ENCODE results near the gene ENHO. TPM values are rescaled to one million over a fixed set of nuclear protein-coding genes. Genes with fewer than 3 reads are reported as not detected.

The ENHO gene
- total RNA-seq, 1 donor from 2014 or later, result 0.59 TPM

- H3K27me3 ChIP-seq (ENCODE audit: low read depth), result peaks cover 20% of the 10 kb centered on the region
- no peaks in the 10 kb centered on the region for H3K4me1 ChIP-seq
- no peak for ATAC-seq
- H3K27ac ChIP-seq, result no peak overlapping the region
- H3K4me3 ChIP-seq, result no peak overlapping the region
- intact Hi-C loops (cut with DNase I), result no loop called here
- no peaks in the 10 kb centered on the region for H3K9me3 ChIP-seq
- no peaks in the 10 kb centered on the region for H3K36me3 ChIP-seq
- DNase-seq, result no peak
- no peak for TF ChIP-seq CTCF (IDR thresholded peaks at IDR 0.05)
These were observed 29.2 kb upstream of the ENHO start for GRCh38 chr9:34551751-34552605.

GRCh38 chr9:34550681-34551270, 28.0 kb upstream of the ENHO start:
- H3K4me1 ChIP-seq, result no peaks in the 10 kb centered on the region
- intact Hi-C loops (cut with DNase I), result no loop called here
- H3K27me3 ChIP-seq (ENCODE audit: low read depth), result peaks cover 20% of the 10 kb centered on the region
- H3K4me3 ChIP-seq, result no peak overlapping the region
- no peak for ATAC-seq
- no peaks in the 10 kb centered on the region for H3K36me3 ChIP-seq
- H3K9me3 ChIP-seq, result no peaks in the 10 kb centered on the region
- no peak for TF ChIP-seq CTCF (IDR thresholded peaks at IDR 0.05)
- no peak overlapping the region for H3K27ac ChIP-seq
- DNase-seq, result no peak

- intact Hi-C loops (cut with DNase I), result no loop called here
- no peaks in the 10 kb centered on the region for H3K9me3 ChIP-seq
- H3K36me3 ChIP-seq, result no peaks in the 10 kb centered on the region
- no peak for TF ChIP-seq CTCF (IDR thresholded peaks at IDR 0.05)
- ATAC-seq, result no peak
- H3K27me3 ChIP-seq (ENCODE audit: low read depth), result peaks cover 20% of the 10 kb centered on the region
- no peak for DNase-seq
- no peak overlapping the region for H3K4me3 ChIP-seq
- no peaks in the 10 kb centered on the region for H3K4me1 ChIP-seq
- H3K27ac ChIP-seq, result no peak overlapping the region
These were observed 27.4 kb upstream of the ENHO start for GRCh38 chr9:34550016-34550680.

GRCh38 chr9:34549407-34549732, 26.6 kb upstream of the ENHO start:
- Histone ChIP-seq H3K27ac (no peak overlapping the region), H3K36me3 (no peaks in the 10 kb centered on the region), H3K27me3 (ENCODE audit: low read depth) (peaks cover 17% of the 10 kb centered on the region), H3K4me1 (no peaks in the 10 kb centered on the region), H3K4me3 (no peak overlapping the region), H3K9me3 (no peaks in the 10 kb centered on the region)
- no peak for ATAC-seq
- intact Hi-C loops (cut with DNase I), result loop anchor here (10.0 kb wide), 1 partner anchor 55 kb away; no protein-coding TSS in a partner anchor
- no peak for TF ChIP-seq CTCF (IDR thresholded peaks at IDR 0.05)
- DNase-seq, result no peak

- Histone ChIP-seq H3K36me3 (no peaks in the 10 kb centered on the region), H3K4me3 (no peak overlapping the region), H3K4me1 (no peaks in the 10 kb centered on the region), H3K27me3 (ENCODE audit: low read depth) (peaks cover 9% of the 10 kb centered on the region), H3K9me3 (no peaks in the 10 kb centered on the region), H3K27ac (no peak overlapping the region)
- intact Hi-C loops (cut with DNase I), result loop anchor here (10.0 kb wide), 1 partner anchor 57 kb away; no protein-coding TSS in a partner anchor
- ATAC-seq (peak; percentile 77 to 88), DNase-seq (peak; percentile 68)
- peak; percentile 74 for TF ChIP-seq CTCF (IDR thresholded peaks at IDR 0.05)
These were observed 25.3 kb upstream of the ENHO start for GRCh38 chr9:34547960-34548611.
